Muscle layer of colon (tissue), 2 donors: Measurements from ENCODE around the gene CD2.

Experiments
- H3K27ac ChIP-seq: one replicate; pipeline ENCODE4 v1.7.0; 2013; ENCODE audit warnings: low read depth, mild to moderate bottlenecking, low read length, moderate library complexity
- H3K27me3 ChIP-seq, 2 donors: one replicate each; pipeline ENCODE4 v1.7.0; 2013; ENCODE audit warnings: low read length in 2 of 2, mild to moderate bottlenecking in 2 of 2; ENCODE audit not compliant: insufficient read depth in 2 of 2, control insufficient read depth in 1 of 2
- H3K36me3 ChIP-seq: one replicate; pipeline ENCODE4 v1.7.0; 2013; ENCODE audit warnings: mild to moderate bottlenecking, low read length; ENCODE audit not compliant: insufficient read depth
- H3K4me1 ChIP-seq: one replicate; pipeline ENCODE4 v1.7.0; 2013; ENCODE audit warnings: mild to moderate bottlenecking, low read length; ENCODE audit not compliant: insufficient read depth
- H3K4me3 ChIP-seq, 2 donors: one replicate each; pipeline ENCODE4 v1.7.0; 2013; ENCODE audit warnings: low read length in 2 of 2, low read depth in 1 of 2, mild to moderate bottlenecking in 1 of 2, moderate library complexity in 1 of 2
- H3K9ac ChIP-seq: one replicate; pipeline ENCODE4 v1.7.0; 2013; ENCODE audit warnings: low read length
- H3K9me3 ChIP-seq: one replicate; pipeline ENCODE4 v1.7.0; 2013; ENCODE audit warnings: mild to moderate bottlenecking, low read length
- donor health status: abdominal sarcoma.
- donor health status: Adenocarcinoma of cecum.

Gene CD2

DNA sequence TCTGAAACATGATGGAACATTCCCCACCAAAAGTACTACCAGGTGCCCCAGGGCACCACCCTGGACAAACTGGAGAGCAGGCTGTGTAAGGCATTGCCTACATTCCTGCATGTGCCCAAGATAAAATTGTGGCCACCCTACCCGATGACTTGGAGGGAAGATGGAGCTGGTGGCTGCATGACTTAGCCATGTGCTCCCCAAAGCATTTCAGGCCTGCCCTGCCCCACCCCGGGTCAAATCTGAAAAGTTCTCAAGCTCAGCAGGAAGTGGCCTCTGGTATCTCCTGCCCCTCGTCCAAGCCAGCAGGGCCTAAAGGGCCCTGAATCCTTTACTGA lies 8.5 kb downstream of the CD2 start:
- Histone ChIP-seq H3K4me3 (no peak overlapping the region), H3K36me3 (no peaks in the 10 kb centered on the region), H3K27ac (no peak overlapping the region), H3K9me3 (no peaks in the 10 kb centered on the region), H3K9ac (no peak overlapping the region), H3K27me3 (no peaks in the 10 kb centered on the region), H3K4me1 (no peaks in the 10 kb centered on the region)

DNA sequence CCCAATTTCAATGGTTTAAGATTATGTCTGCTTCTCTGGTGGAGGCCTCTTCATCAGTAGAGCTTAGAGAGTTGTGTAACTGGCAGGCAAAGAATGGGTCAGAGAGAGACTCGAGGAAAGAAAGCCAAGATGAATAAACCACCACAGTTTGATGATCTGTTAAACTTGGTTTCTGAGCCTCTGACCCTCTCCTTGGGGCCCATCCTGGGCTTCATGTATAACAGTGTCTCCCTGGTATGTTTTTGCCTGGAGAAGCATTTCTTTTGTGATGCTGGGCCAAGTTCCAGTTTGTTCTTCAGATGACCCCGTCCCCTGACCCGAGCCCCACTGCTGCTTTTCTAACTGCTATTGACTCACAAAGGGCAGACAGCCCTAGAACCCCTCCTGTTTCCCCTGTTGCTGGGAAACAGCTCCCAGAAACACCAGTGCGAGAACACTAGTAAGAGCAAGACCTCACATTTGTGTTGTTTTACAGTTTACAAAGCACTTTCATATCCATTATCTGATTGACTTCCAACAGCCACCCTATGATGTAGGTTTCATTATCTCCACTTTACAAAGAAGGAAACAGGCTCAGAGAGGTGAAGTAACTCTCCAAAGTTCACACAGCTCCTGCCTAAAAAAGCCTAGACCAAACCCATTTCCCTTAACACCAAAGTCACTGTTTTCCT lies 9.0 kb downstream of the CD2 start:
- Histone ChIP-seq H3K27ac (no peak overlapping the region), H3K4me3 (no peak overlapping the region), H3K36me3 (no peaks in the 10 kb centered on the region), H3K9me3 (no peaks in the 10 kb centered on the region), H3K9ac (no peak overlapping the region), H3K27me3 (no peaks in the 10 kb centered on the region), H3K4me1 (no peaks in the 10 kb centered on the region)

DNA sequence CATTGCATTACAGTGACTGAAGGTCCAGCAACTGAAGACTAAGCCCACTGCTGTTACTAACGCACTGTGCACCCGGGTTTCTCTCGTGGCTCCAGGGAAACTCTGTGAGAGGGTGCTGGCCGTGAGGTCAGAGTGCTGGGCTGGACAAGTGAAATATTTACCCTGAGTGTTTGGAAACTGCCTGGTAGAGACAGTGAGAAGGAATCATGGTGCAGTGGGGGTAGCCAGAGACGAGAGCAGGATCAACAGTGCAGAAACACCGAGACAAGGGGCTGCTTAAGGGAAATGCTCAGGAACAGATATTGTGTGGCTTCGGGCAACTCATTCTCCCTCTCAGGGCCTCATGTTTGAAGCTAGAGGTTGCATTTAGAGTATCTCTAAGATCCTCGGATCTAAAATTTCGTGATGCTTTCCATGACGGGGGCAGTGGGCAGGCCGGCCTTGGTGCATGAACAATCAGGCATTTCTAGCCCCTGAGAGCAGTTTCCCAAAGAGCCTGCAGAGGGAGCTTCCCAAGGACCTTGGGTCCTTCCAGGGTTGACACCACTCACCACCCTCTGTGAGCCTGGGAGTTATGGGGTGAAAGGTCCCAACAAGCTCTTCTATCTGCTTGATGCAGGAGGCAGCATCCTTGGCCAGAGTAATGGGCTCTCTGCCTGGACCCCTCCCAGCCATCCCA lies 9.7 kb downstream of the CD2 start:
- no peak overlapping the region for H3K27ac ChIP-seq
- no peak overlapping the region for H3K9ac ChIP-seq
- H3K36me3 ChIP-seq: no peaks in the 10 kb centered on the region
- H3K27me3 ChIP-seq: no peaks in the 10 kb centered on the region
- no peaks in the 10 kb centered on the region for H3K4me1 ChIP-seq
- H3K9me3 ChIP-seq: no peaks in the 10 kb centered on the region
- H3K4me3 ChIP-seq: no peak overlapping the region

DNA sequence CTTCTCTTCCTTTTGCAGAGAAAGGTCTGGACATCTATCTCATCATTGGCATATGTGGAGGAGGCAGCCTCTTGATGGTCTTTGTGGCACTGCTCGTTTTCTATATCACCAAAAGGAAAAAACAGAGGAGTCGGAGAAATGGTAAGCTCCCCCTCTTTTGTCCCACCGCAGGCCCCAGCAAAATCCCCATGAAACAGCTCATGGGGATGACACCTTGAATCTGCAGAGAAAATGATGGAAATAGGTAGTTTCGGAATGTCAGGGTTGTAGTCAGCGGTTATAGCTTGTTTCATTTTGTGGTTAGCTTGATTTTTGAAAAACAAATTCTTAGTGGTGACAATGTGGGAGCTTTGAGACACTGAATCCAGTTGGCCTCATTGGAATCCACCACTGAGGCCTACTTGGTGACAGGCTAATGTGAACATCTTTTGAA lies 10.3 kb downstream of the CD2 start:
- Histone ChIP-seq H3K36me3 (no peaks in the 10 kb centered on the region), H3K27me3 (no peaks in the 10 kb centered on the region), H3K4me3 (no peak overlapping the region)

DNA sequence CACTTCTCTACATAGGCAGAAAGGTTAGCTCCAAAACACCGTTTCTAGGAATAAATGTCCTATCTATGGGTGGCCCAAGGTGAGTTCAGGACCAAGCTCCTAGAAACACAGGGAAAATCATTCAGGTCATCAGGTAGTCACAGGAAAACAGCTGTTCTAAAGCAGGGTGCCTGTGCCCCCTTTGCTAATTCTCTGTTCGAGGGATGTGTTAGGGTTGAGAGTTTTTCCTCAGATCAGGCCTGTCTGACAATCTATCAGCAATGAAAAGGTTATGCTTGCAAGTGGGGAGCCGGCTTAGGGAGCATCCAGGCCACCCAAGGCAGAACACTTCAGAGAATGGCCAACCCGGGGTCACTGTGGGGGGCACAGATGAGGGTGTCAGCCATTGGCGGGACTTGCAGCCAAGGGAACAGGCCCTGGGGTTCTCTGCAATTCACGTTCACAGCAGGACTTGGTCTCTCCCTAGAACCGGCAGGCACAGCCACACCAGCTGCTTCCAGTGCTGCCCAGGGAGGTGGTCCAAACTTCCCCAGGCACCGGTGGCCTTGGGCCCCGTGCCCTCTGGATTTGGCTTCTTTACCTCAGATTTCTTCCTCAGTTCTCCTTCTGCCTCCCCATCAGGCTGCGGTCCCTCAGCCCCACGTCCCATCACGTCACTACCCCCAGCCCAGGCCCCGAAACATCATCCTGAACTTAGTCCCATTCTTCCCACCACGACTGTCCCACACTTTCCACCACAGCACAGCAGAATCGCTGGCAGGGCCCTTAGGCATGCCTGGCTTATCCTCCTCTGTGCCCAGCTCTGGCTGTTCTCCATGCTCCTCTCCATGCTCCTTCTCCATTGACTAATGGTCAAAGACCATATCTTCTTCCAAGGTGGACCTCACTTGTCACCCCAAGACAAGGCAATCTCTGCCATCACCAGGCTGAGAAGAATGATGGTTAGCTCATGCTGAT lies 11.0 kb downstream of the CD2 start:
- Histone ChIP-seq H3K4me3 (no peak overlapping the region), H3K27ac (no peak overlapping the region), H3K36me3 (no peaks in the 10 kb centered on the region), H3K4me1 (no peaks in the 10 kb centered on the region), H3K27me3 (no peaks in the 10 kb centered on the region), H3K9me3 (no peaks in the 10 kb centered on the region), H3K9ac (no peak overlapping the region)

More for the DNA sequence above, 10.3 kb downstream of the CD2 start:
- Histone ChIP-seq H3K9me3 (no peaks in the 10 kb centered on the region), H3K27ac (no peak overlapping the region), H3K4me1 (no peaks in the 10 kb centered on the region), H3K9ac (no peak overlapping the region)

DNA sequence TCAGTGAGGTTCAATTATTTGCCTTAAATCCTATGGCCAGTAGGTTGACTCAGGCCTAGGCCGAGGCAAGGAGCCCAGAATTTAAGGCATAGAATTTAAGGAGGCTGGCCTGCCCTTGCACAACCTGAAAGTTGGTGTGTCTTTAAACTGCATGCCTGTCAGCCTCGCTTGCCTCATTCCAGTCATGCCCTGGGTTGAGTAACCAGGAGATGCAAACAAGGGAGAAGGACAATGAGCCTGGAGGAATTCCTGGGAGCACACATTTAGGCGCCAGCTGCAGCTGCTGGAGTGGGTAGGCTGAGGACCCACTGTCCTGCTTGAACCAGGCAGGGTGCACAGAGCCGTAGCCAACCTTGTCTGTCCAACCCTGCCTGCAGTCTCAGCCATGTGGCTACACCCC lies 11.7 kb downstream of the CD2 start:
- no peak overlapping the region for H3K27ac ChIP-seq
- H3K27me3 ChIP-seq: no peaks in the 10 kb centered on the region
- no peak overlapping the region for H3K4me3 ChIP-seq
- H3K36me3 ChIP-seq: no peaks in the 10 kb centered on the region
- no peak overlapping the region for H3K9ac ChIP-seq
- no peaks in the 10 kb centered on the region for H3K9me3 ChIP-seq
- no peaks in the 10 kb centered on the region for H3K4me1 ChIP-seq

DNA sequence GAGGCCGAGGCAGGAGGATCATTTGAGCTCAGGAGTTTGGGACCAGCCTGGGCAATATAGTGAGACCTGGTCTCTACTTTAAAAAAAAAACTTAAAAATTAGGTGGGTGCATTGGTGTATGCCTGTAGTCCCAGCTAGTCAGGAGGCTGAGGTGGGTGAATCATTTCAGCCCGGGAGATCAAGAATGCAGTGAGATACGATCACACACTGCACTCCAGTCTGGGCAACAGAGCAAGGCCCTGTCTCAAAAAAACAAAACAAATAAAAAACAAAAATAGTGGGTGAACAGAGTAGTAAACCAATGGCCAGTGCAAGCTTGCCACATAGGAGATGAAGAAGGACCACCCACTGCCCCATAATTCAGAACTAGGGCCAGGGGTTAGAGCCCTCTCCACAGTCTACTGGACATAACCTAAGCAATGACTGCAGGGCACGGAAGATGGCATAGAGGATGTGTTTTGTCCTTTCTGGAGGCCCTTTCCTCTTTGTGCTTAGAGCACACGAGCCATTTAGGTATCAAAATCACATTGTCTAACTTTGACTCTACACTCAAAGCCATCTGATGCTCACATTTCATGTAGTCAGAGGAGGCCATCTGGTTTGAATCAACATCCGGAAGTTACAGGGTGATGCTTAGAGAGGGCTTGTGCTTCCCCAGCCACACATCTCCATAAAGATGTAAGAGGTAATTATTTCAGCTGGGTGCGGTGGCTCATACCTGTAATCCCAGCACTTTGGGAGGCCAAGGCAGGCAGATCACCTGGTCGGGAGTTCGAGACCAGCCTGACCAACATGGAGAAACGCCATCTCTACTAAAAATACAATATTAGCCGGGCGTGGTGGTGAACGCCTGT lies 12.6 kb downstream of the CD2 start:
- Histone ChIP-seq H3K4me1 (no peaks in the 10 kb centered on the region), H3K27me3 (no peaks in the 10 kb centered on the region), H3K36me3 (no peaks in the 10 kb centered on the region), H3K9ac (no peak overlapping the region), H3K27ac (no peak overlapping the region), H3K4me3 (no peak overlapping the region), H3K9me3 (no peaks in the 10 kb centered on the region)

DNA sequence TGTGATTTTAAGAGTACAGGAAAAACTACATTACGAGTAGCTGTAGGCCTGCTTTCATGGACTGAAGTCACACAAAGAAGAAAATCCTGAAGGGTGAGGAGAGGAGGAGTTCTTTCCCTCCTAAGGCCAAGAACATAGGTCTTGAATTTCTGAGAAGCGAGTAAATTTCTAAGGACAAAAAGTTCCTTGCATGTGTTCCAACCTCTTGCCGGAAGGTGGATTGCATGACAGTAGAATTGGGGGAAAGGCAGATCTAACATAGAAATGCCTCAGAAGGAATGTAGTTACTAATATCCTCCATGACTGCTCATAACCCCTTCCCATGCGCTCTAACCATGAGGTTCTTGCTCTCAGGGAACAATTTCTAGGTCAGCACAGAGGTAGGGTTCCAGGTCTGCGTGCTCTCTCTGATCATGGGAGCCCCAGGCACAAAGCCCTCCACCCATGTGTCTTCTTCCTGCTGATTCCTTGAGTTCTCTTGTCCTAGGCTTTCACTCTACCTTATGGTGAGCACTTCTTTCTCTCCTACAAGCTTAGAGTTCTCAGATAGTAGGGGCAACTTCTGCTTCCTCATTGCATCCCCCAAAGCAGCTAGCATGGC lies 13.7 kb downstream of the CD2 start:
- H3K27me3 ChIP-seq: no peaks in the 10 kb centered on the region
- no peak overlapping the region for H3K9ac ChIP-seq
- H3K36me3 ChIP-seq: no peaks in the 10 kb centered on the region
- H3K27ac ChIP-seq: no peak overlapping the region
- H3K4me1 ChIP-seq: no peaks in the 10 kb centered on the region
- no peaks in the 10 kb centered on the region for H3K9me3 ChIP-seq
- H3K4me3 ChIP-seq: no peak overlapping the region

DNA sequence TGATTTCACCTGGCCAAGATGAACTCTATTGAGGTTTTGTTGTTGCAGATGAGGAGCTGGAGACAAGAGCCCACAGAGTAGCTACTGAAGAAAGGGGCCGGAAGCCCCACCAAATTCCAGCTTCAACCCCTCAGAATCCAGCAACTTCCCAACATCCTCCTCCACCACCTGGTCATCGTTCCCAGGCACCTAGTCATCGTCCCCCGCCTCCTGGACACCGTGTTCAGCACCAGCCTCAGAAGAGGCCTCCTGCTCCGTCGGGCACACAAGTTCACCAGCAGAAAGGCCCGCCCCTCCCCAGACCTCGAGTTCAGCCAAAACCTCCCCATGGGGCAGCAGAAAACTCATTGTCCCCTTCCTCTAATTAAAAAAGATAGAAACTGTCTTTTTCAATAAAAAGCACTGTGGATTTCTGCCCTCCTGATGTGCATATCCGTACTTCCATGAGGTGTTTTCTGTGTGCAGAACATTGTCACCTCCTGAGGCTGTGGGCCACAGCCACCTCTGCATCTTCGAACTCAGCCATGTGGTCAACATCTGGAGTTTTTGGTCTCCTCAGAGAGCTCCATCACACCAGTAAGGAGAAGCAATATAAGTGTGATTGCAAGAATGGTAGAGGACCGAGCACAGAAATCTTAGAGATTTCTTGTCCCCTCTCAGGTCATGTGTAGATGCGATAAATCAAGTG lies 14.3 kb downstream of the CD2 start:
- Histone ChIP-seq H3K27me3 (no peaks in the 10 kb centered on the region), H3K9me3 (no peaks in the 10 kb centered on the region), H3K9ac (no peak overlapping the region), H3K4me3 (no peak overlapping the region), H3K27ac (no peak overlapping the region), H3K4me1 (no peaks in the 10 kb centered on the region), H3K36me3 (no peaks in the 10 kb centered on the region)

DNA sequence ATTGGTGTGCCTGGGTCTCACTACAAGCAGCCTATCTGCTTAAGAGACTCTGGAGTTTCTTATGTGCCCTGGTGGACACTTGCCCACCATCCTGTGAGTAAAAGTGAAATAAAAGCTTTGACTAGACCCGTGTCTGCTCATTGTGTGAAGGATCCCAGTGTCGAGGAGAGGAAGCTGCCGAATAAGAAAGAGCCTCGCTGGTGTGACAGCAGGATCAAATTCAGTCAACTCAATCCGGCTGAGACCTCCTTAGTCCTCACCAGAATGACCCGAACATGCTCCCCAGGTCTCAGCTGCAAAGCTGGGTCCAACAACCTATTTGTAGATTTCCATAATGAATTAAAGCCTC lies 14.8 kb downstream of the CD2 start:
- Histone ChIP-seq H3K27me3 (no peaks in the 10 kb centered on the region), H3K27ac (no peak overlapping the region), H3K4me1 (no peaks in the 10 kb centered on the region), H3K4me3 (no peak overlapping the region), H3K9ac (no peak overlapping the region), H3K9me3 (no peaks in the 10 kb centered on the region), H3K36me3 (no peaks in the 10 kb centered on the region)
